ENCODE data around the gene CAMK2N1. TPM values are rescaled to one million over a fixed set of nuclear protein-coding genes. Genes with fewer than 3 reads are reported as not detected.
"Not testable (repeated sequence)": the region's sequence is repeated elsewhere in the genome, so short reads cannot be mapped to it uniquely, and the experiment has no call there.

The CAMK2N1 gene
- under 1 TPM; 0.30 to 0.53 TPM for total RNA-seq

GRCh38 chr1:20485527-20486456, at the start of gene CAMK2N1:
CAMK2N1 (minus strand) TSS chr1:20486210; CDS start chr1:20485379, 831 bp downstream.
- peaks cover 10% of the 10 kb centered on the region for H3K36me3 Mint-ChIP-seq (ENCODE audit: low read depth)
- H3K27ac Mint-ChIP-seq, result no peak within 1 kb of the TSS
- ATAC-seq (replicated peaks), result peak; percentile 71
- no peaks in the 10 kb centered on the region for H3K9me3 Mint-ChIP-seq
- peaks cover 5% of the 10 kb centered on the region for H3K4me1 Mint-ChIP-seq
- peak within 1 kb of the TSS; percentile 81 for H3K4me3 Mint-ChIP-seq
- H3K27me3 Mint-ChIP-seq, result peaks cover 34% of the 10 kb centered on the region

DNA sequence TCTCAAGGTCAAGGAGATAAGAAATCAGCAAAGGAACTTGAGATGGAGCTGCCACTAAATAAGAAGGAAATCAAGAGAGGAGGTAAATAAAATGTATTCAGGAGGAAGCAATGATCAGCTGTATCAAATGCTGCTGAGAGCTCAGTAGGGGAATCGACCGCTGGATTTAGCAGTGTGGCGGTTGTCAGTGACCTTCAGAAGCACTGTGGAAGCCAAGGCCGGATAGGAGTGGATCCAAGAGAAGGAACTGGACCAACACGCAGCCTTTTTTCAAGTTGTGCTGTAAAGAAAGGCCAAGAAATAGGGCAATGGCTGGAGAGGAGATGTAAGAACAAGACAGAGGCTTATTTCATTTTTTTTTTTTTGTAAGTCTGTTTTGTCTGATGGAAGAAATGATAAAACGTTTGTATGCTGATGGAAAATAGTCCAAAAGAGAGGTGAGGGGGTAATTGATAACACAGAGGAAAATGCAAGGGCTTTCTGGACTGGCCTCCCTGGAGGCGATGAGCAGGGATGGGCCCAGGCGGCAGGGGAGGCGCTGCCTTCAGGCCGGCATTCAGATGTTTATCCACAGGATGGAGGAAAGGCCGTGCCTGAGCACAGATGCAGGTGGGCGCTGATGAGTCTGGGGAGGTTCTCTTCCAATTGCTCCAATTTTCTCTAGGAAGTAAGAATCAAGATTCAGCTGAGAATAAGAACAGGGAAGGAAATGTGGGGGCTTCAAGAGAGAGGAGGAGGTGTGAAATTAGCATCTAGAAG, 48.8 kb upstream of the CAMK2N1 start:
- H3K27ac Mint-ChIP-seq, result no peak overlapping the region
- no peaks in the 10 kb centered on the region for H3K4me1 Mint-ChIP-seq
- no peak for ATAC-seq (replicated peaks)
- H3K27me3 Mint-ChIP-seq, result peaks cover 48% of the 10 kb centered on the region
- H3K4me3 Mint-ChIP-seq, result no peak overlapping the region
- H3K36me3 Mint-ChIP-seq (ENCODE audit: low read depth), result no peaks in the 10 kb centered on the region
- no peaks in the 10 kb centered on the region for H3K9me3 Mint-ChIP-seq

DNA sequence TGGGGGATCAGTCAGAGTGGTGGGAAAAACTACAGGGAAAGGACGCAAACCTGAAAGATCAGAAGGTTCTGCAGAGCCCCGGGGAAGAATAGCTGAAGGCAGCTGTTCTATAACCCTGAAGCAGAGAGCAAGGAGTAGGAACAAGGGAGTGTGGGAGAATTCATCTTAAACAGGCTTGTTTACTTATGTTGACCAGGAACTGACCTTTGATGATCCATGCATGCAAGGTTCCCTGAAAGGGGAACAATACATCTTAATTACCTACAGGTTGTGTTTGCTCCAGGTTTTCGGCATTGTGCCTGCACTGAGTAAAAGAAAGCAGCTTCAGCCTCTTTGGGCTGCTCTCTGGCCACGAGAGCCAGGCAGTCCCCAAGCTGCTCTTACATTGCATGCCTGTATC, 47.6 kb upstream of the CAMK2N1 start:
- no peak overlapping the region for H3K27ac Mint-ChIP-seq
- no peak for ATAC-seq (replicated peaks)
- no peaks in the 10 kb centered on the region for H3K4me1 Mint-ChIP-seq
- no peak overlapping the region for H3K4me3 Mint-ChIP-seq
- H3K9me3 Mint-ChIP-seq, result no peaks in the 10 kb centered on the region
- no peaks in the 10 kb centered on the region for H3K36me3 Mint-ChIP-seq (ENCODE audit: low read depth)
- peaks cover 50% of the 10 kb centered on the region for H3K27me3 Mint-ChIP-seq

DNA sequence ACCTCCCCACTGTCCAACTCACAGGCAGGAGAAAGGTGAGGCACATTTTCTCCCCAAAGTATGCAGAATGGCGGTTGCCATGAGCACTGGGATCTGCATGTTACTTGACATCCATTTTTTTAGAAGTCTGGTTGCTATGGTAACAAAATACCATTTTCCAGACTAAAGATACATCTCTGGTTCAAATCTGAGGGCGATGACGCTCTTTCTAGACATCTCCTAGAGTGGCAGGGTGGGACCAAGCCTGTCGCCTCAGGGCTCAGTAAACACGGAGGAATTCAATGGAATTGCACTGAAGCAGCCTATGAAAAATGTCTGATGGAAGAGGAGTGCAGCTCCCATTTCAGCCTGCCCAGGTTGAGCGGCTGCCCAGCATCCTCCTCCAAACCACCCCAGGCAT, 44.9 kb upstream of the CAMK2N1 start:
- no peaks in the 10 kb centered on the region for H3K4me1 Mint-ChIP-seq
- H3K36me3 Mint-ChIP-seq (ENCODE audit: low read depth), result no peaks in the 10 kb centered on the region
- no peak for ATAC-seq (replicated peaks)
- no peak overlapping the region for H3K27ac Mint-ChIP-seq
- no peaks in the 10 kb centered on the region for H3K9me3 Mint-ChIP-seq
- H3K27me3 Mint-ChIP-seq, result peaks cover 57% of the 10 kb centered on the region
- H3K4me3 Mint-ChIP-seq, result no peak overlapping the region

DNA sequence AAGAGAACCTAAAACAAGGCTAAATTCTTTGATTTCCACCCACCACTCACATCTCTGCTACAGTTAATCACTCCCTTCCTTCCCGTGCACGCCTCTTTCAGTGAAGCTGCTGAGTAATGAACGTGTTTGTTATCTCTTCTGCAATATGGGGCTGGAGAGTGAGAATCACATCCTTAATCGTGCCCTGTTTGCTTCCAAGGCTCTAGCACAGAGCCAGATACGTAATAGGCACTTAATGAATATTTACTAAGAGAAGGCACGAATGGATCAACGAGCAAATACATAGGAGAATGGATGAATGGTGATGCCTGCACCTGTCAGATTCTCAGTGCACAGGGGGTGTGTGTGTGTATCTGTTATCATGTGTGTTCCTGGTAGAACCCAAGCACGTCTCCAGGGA, 44.3 kb upstream of the CAMK2N1 start:
- H3K4me3 Mint-ChIP-seq, result no peak overlapping the region
- no peaks in the 10 kb centered on the region for H3K36me3 Mint-ChIP-seq (ENCODE audit: low read depth)
- H3K27ac Mint-ChIP-seq, result no peak overlapping the region
- peaks cover 52% of the 10 kb centered on the region for H3K27me3 Mint-ChIP-seq
- ATAC-seq (replicated peaks), result no peak
- H3K4me1 Mint-ChIP-seq, result no peaks in the 10 kb centered on the region
- no peaks in the 10 kb centered on the region for H3K9me3 Mint-ChIP-seq

DNA sequence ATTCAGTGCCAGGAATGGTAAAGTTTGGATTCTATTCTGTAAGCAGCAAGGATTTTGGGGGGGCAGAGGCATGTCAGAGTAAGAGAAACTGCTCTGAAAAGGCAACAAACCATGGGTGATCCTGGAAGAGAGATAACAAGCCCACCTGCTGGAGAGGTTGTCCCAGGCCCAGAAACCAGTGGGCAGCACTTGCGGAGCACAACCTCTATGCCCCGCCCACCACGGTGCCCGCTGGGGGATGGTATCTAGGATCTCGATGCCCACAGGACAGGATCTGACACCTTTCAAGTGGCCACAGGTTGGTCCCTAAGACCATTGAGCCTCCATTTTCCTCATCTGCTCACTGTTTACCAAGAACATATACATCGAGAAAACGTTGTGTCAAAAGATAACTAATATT, 42.2 kb upstream of the CAMK2N1 start:
- Mint-ChIP-seq H3K4me3 (no peak overlapping the region), H3K27ac (no peak overlapping the region), H3K9me3 (no peaks in the 10 kb centered on the region), H3K27me3 (peaks cover 41% of the 10 kb centered on the region), H3K4me1 (no peaks in the 10 kb centered on the region), H3K36me3 (ENCODE audit: low read depth) (no peaks in the 10 kb centered on the region)
- ATAC-seq (replicated peaks), result no peak

GRCh38 chr1:20526267-20526666, 40.3 kb upstream of the CAMK2N1 start:
- Mint-ChIP-seq H3K4me3 (no peak overlapping the region), H3K4me1 (no peaks in the 10 kb centered on the region), H3K9me3 (no peaks in the 10 kb centered on the region), H3K27me3 (peaks cover 37% of the 10 kb centered on the region), H3K27ac (no peak overlapping the region), H3K36me3 (ENCODE audit: low read depth) (no peaks in the 10 kb centered on the region)
- no peak for ATAC-seq (replicated peaks)

DNA sequence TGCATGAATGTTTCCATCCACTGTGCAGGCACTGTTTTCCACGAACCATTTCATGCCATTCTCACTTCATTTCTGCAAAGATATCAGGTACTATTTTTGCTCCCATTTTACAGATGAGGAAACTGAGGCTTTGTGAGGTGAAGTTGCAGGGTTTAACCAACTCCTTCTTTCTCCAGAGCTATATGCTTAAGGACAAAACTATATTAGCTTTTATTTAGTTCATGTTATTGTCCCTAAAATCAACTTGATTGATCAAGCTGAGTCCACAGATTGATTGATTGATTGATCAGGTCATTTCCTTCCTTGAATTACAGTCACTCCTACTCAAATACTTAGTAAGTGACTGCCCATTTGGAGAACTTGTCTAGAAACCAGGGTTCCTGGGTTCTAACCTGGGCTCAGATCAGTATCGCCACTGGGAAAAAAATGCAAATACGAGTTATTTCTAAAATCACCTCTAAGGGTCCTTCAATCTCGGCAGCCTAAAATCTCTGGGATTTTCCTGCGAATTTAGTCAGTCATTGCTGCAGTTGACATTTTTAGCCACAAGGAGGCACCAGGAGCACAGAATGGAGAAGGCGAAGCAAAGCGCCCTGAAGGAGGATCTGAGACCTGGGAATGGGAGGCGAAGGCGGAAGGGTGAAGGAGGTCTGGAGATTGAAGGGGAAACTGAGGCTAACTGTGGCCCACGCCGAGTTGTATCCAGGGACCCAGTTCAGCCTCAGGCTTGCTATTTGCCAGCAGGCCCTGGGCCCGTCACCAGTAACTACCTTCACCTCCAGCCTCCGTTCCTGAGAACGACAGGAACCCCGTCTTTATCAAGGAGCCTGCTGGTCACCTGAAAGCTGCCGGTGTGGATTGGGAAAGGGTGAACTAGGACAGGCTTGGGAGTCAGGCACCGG, 36.2 kb upstream of the CAMK2N1 start:
- peak; percentile 51 for ATAC-seq (replicated peaks)
- Mint-ChIP-seq H3K4me1 (no peaks in the 10 kb centered on the region), H3K4me3 (no peak overlapping the region), H3K9me3 (no peaks in the 10 kb centered on the region), H3K27me3 (peaks cover 12% of the 10 kb centered on the region), H3K36me3 (ENCODE audit: low read depth) (no peaks in the 10 kb centered on the region), H3K27ac (no peak overlapping the region)

- not testable (repeated sequence) for H3K27ac Mint-ChIP-seq; H3K27me3 Mint-ChIP-seq; H3K36me3 Mint-ChIP-seq (ENCODE audit: low read depth); H3K4me3 Mint-ChIP-seq; ATAC-seq (replicated peaks); H3K9me3 Mint-ChIP-seq; H3K4me1 Mint-ChIP-seq
These were observed 33.7 kb upstream of the CAMK2N1 start for GRCh38 chr1:20519609-20520262.

DNA sequence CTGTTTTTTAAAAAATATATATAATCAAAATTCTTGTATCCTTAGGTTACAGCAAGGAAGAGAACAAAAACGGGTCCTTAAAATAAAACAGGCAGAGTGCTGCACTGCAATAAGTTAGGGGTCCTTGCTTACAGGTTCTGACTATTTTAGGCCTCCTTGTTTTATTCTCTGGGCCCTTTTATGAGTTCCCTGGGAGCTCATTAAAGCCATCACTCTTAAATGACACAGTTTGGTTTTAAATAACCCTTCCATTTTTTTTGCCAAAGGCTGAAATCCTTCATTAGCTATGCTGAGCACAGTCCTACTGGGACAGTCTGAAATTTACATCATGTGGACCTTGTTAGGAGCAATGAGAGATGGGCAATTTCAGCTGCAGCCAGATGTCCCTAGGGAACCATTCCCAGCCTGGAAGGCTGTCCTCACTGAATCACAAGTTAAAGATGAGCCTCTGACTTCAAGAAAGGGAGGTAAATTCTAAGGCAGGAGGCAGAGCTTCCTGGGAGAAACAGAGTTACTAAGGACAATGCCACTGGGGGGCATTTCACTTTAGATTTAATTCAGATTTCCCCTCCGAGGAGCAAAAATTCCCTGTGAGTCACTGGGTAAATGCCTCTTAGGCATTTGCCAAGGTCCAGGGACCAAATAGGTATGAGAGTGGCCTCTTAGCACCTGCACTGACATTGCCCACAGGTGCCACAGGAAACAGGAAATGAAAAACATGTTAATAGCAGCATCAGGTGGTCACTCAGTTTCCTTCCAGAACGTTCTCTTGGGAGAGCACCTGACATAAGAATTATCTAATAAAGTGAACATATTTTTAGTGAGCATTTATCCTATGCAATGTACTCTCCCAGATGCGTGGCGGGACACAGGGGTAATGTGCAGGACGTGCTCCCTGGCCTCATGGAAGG, 25.8 kb upstream of the CAMK2N1 start:
- no peaks in the 10 kb centered on the region for H3K9me3 Mint-ChIP-seq
- no peak overlapping the region for H3K27ac Mint-ChIP-seq
- H3K4me3 Mint-ChIP-seq, result no peak overlapping the region
- H3K27me3 Mint-ChIP-seq, result peaks cover 11% of the 10 kb centered on the region
- peaks cover 10% of the 10 kb centered on the region for H3K36me3 Mint-ChIP-seq (ENCODE audit: low read depth)
- peaks cover 5% of the 10 kb centered on the region for H3K4me1 Mint-ChIP-seq
- ATAC-seq (replicated peaks), result no peak

- peaks cover 6% of the 10 kb centered on the region for H3K27me3 Mint-ChIP-seq
- no peaks in the 10 kb centered on the region for H3K9me3 Mint-ChIP-seq
- H3K27ac Mint-ChIP-seq, result peak overlapping the region; percentile 74
- peaks cover 10% of the 10 kb centered on the region for H3K4me1 Mint-ChIP-seq
- H3K4me3 Mint-ChIP-seq, result peak overlapping the region; percentile 82
- ATAC-seq (replicated peaks), result no peak
- H3K36me3 Mint-ChIP-seq (ENCODE audit: low read depth), result peaks cover 18% of the 10 kb centered on the region
These were observed 22.4 kb upstream of the CAMK2N1 start for GRCh38 chr1:20508411-20508771.

DNA sequence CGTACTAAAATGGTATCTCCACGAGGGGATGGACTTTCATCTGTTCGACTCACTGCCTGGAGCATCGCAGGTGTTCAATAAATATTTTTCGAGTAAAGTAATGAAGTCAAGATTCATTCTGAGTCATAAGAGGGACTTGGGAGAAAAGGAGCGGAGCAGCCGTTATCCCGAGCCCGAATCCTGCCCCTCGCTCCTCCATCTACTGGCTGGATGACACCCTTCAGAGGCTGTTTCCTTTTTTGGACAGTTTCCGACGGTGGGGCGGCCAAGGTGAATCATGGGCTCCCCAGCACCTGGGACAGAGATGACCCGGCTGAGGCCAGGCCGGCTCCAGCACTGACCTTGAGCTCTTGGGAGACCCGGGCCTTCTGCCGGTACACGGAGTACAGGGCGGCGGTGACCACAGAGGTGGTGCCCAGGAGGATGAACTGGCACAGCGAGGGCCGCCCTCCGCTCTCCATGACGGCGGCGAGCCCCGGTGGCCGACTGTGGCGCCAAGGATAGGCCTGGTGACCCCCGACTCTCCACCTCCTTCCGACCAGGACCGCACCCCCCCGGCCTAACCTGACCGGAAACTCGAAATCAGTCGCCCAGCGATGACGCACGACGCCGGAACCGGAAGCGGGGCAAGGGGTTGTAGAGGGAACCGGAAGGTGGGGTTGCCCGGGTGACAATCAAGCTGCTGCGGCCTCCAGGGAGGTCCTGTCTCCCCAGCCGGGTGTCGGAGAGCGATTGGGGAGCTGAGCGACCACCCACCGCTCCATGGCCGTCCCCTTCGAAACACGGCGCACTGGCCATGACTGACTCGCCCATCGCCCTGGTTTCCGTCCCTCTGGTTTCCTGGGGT, 21.8 kb upstream of the CAMK2N1 start, which contains the start of gene MUL1:
Gene MUL1, minus strand, starts transcription at position 588 of the 847 bp plus-strand sequence. Its CDS starts 127 bp downstream, at position 461.
- peak within 1 kb of the TSS; percentile 82 for H3K4me3 Mint-ChIP-seq
- H3K9me3 Mint-ChIP-seq, result no peaks in the 10 kb centered on the region
- H3K27ac Mint-ChIP-seq, result peak within 1 kb of the TSS; percentile 74
- peak; percentile 99 for ATAC-seq (replicated peaks)
- H3K4me1 Mint-ChIP-seq, result peaks cover 10% of the 10 kb centered on the region
- peaks cover 24% of the 10 kb centered on the region for H3K36me3 Mint-ChIP-seq (ENCODE audit: low read depth)
- peaks cover under 1% of the 10 kb centered on the region for H3K27me3 Mint-ChIP-seq

All from activated T-helper 17 cell treated with anti-CD3 and anti-CD28 coated beads, Interleukin-2, amount 50 U/mL, for 72 hours (primary cell).